HEK293T (cell line): Measurements from ENCODE around the gene TET3.

Experiments used
- BHLHE40 ChIP-seq: fragments of 450-650 bp; IDR thresholded peaks from 2 replicates; pipeline ENCODE4 v1.6.1; 2016; ENCODE audit warnings: mild to moderate bottlenecking, moderate library complexity, borderline replicate concordance
- FOXA1 ChIP-seq: fragments of 450-650 bp; IDR thresholded peaks from 2 replicates; pipeline ENCODE4 v1.6.1; 2016; ENCODE audit warnings: mild to moderate bottlenecking
- FOXM1 ChIP-seq: fragments of 450-650 bp; IDR thresholded peaks from 2 replicates; pipeline ENCODE4 v1.6.1; 2017; ENCODE audit warnings: mild to moderate bottlenecking, borderline replicate concordance
- LEF1 ChIP-seq: fragments of 450-650 bp; IDR thresholded peaks from 2 replicates; pipeline ENCODE4 v1.6.1; 2017; ENCODE audit warnings: mild to moderate bottlenecking, borderline replicate concordance
- PKNOX1 ChIP-seq: fragments of 450-650 bp; IDR thresholded peaks from 2 replicates; pipeline ENCODE4 v1.6.1; 2016
- SP1 ChIP-seq: fragments of 450-650 bp; IDR thresholded peaks from 2 replicates; pipeline ENCODE4 v1.6.1; 2017
- SUZ12 ChIP-seq: fragments of 450-650 bp; IDR thresholded peaks from 2 replicates; pipeline ENCODE4 v1.6.1; 2016; ENCODE audit warnings: mild to moderate bottlenecking

GRCh38 chr2:74033375-74033774 is 48.7 kb downstream of the TET3 start:
- no peak for TF ChIP-seq FOXA1
- no peak for TF ChIP-seq FOXM1
- no peak for TF ChIP-seq PKNOX1
- TF ChIP-seq SP1: no peak
- no peak for TF ChIP-seq SUZ12
- TF ChIP-seq LEF1: no peak
- TF ChIP-seq BHLHE40: no peak
